Astrocyte (in vitro differentiated cells and primary cell): Measurements from ENCODE around the gene FBXO8. TPM values are rescaled to one million over a fixed set of nuclear protein-coding genes. Genes with fewer than 3 reads are reported as not detected.

ENCODE experiments used
- DNase-seq: peaks from one replicate; pipeline ENCODE4 v3.0.0-alpha.2; 2010; ENCODE audit warnings: low read depth
- FAIRE-seq: peaks from 2 replicates; lab custom pipeline; 2011; peaks lifted over from hg19 to GRCh38; lab: Jason Lieb, UNC
- H2AFZ ChIP-seq: 2 replicates; pipeline ENCODE4 v1.6.0; 2012; ENCODE audit warnings: low read depth, low read length, inconsistent platforms
- H3K27ac ChIP-seq: 2 replicates; pipeline ENCODE4 v1.5.1; 2011; ENCODE audit warnings: low read depth, low read length, inconsistent platforms
- H3K27me3 ChIP-seq: 2 replicates; pipeline ENCODE4 v1.6.0; 2011; ENCODE audit warnings: low read length, inconsistent platforms; ENCODE audit not compliant: insufficient read depth
- H3K36me3 ChIP-seq: 2 replicates; pipeline ENCODE4 v1.5.1; 2011; ENCODE audit warnings: low read length, inconsistent platforms; ENCODE audit not compliant: insufficient read depth
- H3K4me1 ChIP-seq: 2 replicates; pipeline ENCODE4 v1.5.1; 2011; ENCODE audit warnings: low read length, inconsistent platforms; ENCODE audit not compliant: insufficient read depth
- H3K4me2 ChIP-seq: 2 replicates; pipeline ENCODE4 v1.6.0; 2012; ENCODE audit warnings: low read length, inconsistent platforms
- H3K4me3 ChIP-seq: 2 replicates; pipeline ENCODE4 v1.5.1; 2011; ENCODE audit warnings: low read depth, mild to moderate bottlenecking, low read length, inconsistent platforms; ENCODE audit not compliant: insufficient read depth
- H3K79me2 ChIP-seq: 2 replicates; pipeline ENCODE4 v1.6.0; 2012; ENCODE audit warnings: mild to moderate bottlenecking, low read length, inconsistent platforms; ENCODE audit not compliant: insufficient read depth
- H3K9ac ChIP-seq: 2 replicates; pipeline ENCODE4 v1.6.0; 2012; ENCODE audit warnings: mild to moderate bottlenecking, low read length, inconsistent platforms
- H3K9me3 ChIP-seq: 2 replicates; pipeline ENCODE4 v1.5.1; 2012; ENCODE audit warnings: low read depth, mild to moderate bottlenecking, low read length, inconsistent platforms; ENCODE audit not compliant: insufficient read depth
- H4K20me1 ChIP-seq: 2 replicates; pipeline ENCODE4 v1.6.0; 2012; ENCODE audit warnings: low read length, inconsistent platforms; ENCODE audit not compliant: insufficient read depth
- H3K27ac Mint-ChIP-seq: one replicate; pipeline ENCODE4 v1.8.0; 2021; ENCODE audit warnings: mild to moderate bottlenecking, mixed read lengths; ENCODE audit not compliant: unreplicated experiment
- H3K27me3 Mint-ChIP-seq: one replicate; pipeline ENCODE4 v1.8.0; 2021; ENCODE audit warnings: low read depth, mixed read lengths; ENCODE audit not compliant: unreplicated experiment
- H3K36me3 Mint-ChIP-seq: one replicate; pipeline ENCODE4 v1.8.0; 2021; ENCODE audit warnings: low read depth, mixed read lengths; ENCODE audit not compliant: unreplicated experiment
- H3K4me1 Mint-ChIP-seq: one replicate; pipeline ENCODE4 v1.8.0; 2021; ENCODE audit warnings: low read depth, mixed read lengths; ENCODE audit not compliant: unreplicated experiment
- H3K4me3 Mint-ChIP-seq: one replicate; pipeline ENCODE4 v1.8.0; 2021; ENCODE audit warnings: mild to moderate bottlenecking, moderate library complexity, mixed read lengths; ENCODE audit not compliant: unreplicated experiment
- H3K9me3 Mint-ChIP-seq: one replicate; pipeline ENCODE4 v1.8.0; 2021; ENCODE audit warnings: mild to moderate bottlenecking, mixed read lengths; ENCODE audit not compliant: unreplicated experiment
- EZH2 ChIP-seq: IDR thresholded peaks from 2 replicates; pipeline ENCODE4 v1.6.1; 2012; ENCODE audit warnings: mild to moderate bottlenecking, low read length, inconsistent platforms; ENCODE audit not compliant: insufficient read depth
- total RNA-seq: library from RNA; stranded (reverse); gene quantifications from 2 replicates; pipeline ENCODE4 v1.2.1, GENCODE V29; 2021
- TF ChIP-seq, protein P1 (sequence below): IDR thresholded peaks from 2 replicates; pipeline ENCODE4 v1.5.1; 2011; ENCODE audit warnings: low read depth, mild to moderate bottlenecking, inconsistent platforms, low read length, moderate library complexity; ENCODE audit not compliant: insufficient read depth

The FBXO8 gene
- total RNA-seq, 1 donor from 2014 or later: 13.1 TPM

GRCh38 chr4:174217273-174218126, 66.0 kb downstream of the FBXO8 start:
- Mint-ChIP-seq H3K4me3 (peak overlapping the region; percentile 77), H3K27me3 (peaks cover 70% of the 10 kb centered on the region), H3K4me1 (peaks cover 25% of the 10 kb centered on the region), H3K27ac (peak overlapping the region; percentile 41), H3K36me3 (no peaks in the 10 kb centered on the region), H3K9me3 (peaks cover 18% of the 10 kb centered on the region)
- H3K9me3 ChIP-seq: no peaks in the 10 kb centered on the region
- H3K4me1 ChIP-seq: peaks cover 20% of the 10 kb centered on the region
- no peak overlapping the region for H3K9ac ChIP-seq
- DNase-seq (peak; percentile 57), FAIRE-seq (no peak)
- H3K36me3 ChIP-seq: no peaks in the 10 kb centered on the region
- H3K27ac ChIP-seq: no peak overlapping the region
- no peak overlapping the region for H2AFZ ChIP-seq
- peak; percentile 77 for TF ChIP-seq EZH2
- TF ChIP-seq, protein P1, sequence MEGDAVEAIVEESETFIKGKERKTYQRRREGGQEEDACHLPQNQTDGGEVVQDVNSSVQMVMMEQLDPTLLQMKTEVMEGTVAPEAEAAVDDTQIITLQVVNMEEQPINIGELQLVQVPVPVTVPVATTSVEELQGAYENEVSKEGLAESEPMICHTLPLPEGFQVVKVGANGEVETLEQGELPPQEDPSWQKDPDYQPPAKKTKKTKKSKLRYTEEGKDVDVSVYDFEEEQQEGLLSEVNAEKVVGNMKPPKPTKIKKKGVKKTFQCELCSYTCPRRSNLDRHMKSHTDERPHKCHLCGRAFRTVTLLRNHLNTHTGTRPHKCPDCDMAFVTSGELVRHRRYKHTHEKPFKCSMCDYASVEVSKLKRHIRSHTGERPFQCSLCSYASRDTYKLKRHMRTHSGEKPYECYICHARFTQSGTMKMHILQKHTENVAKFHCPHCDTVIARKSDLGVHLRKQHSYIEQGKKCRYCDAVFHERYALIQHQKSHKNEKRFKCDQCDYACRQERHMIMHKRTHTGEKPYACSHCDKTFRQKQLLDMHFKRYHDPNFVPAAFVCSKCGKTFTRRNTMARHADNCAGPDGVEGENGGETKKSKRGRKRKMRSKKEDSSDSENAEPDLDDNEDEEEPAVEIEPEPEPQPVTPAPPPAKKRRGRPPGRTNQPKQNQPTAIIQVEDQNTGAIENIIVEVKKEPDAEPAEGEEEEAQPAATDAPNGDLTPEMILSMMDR: no peak
- no peaks in the 10 kb centered on the region for H3K79me2 ChIP-seq
- H4K20me1 ChIP-seq: no peaks in the 10 kb centered on the region
- peak overlapping the region; percentile 81 for H3K4me2 ChIP-seq
- H3K4me3 ChIP-seq: peak overlapping the region; percentile 46
- peaks cover 76% of the 10 kb centered on the region for H3K27me3 ChIP-seq

DNA sequence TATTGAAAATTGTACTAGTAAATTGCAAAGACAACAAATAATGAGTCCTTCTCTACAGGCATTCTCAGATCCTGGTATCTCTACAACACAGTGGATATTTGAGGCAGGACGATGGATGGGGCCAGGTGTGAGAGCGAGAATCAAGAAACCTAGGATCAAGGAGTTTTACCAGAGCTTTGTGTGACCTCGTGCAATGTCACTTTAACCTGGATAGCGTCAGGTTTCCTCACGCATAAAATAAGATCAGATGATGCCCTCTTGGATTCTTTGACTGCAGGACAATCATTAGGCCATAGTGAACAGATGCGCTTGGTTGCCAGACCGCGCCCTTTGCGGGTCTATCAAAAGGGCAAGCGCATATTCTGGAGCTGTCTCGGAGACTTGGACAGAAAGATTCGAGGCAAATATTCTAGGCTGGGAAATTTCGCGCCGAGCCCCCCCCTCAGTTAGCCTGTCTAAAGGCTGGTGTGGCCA, 66.6 kb downstream of the FBXO8 start:
- H3K4me1 Mint-ChIP-seq: peaks cover 27% of the 10 kb centered on the region
- peak overlapping the region; percentile 81 for H3K4me2 ChIP-seq
- no peaks in the 10 kb centered on the region for H3K36me3 Mint-ChIP-seq
- no peak overlapping the region for H3K9ac ChIP-seq
- TF ChIP-seq, protein P1: no peak
- peak; percentile 52 for TF ChIP-seq EZH2
- DNase-seq: no peak
- no peak overlapping the region for H3K27ac ChIP-seq
- H3K79me2 ChIP-seq: no peaks in the 10 kb centered on the region
- peaks cover 83% of the 10 kb centered on the region for H3K27me3 ChIP-seq
- FAIRE-seq: no peak
- peaks cover 20% of the 10 kb centered on the region for H3K4me1 ChIP-seq
- H4K20me1 ChIP-seq: no peaks in the 10 kb centered on the region
- peak overlapping the region; percentile 41 for H3K27ac Mint-ChIP-seq
- H2AFZ ChIP-seq: no peak overlapping the region
- H3K4me3 Mint-ChIP-seq: peak overlapping the region; percentile 77
- no peaks in the 10 kb centered on the region for H3K9me3 ChIP-seq
- peaks cover 77% of the 10 kb centered on the region for H3K27me3 Mint-ChIP-seq
- H3K36me3 ChIP-seq: no peaks in the 10 kb centered on the region
- no peak overlapping the region for H3K4me3 ChIP-seq
- H3K9me3 Mint-ChIP-seq: peaks cover 18% of the 10 kb centered on the region
